HAP-1 (cell line): ENCODE measurements around the gene NKAP.
"Not testable (repeated sequence)": the region's sequence is repeated elsewhere in the genome, so short reads cannot be mapped to it uniquely, and the experiment has no call there.

Source experiments
- DNase-seq, 2 experiments: peaks; one replicate each; pipeline ENCODE4 v3.0.0-alpha.2; 2016 to 2020; ENCODE audit warnings: low spot score in 2 of 2
- H3K27me3 ChIP-seq: fragments of 250-450 bp; sonication (Bioruptor Pico); 2 replicates; pipeline ENCODE4 v1.5.1; 2020; ENCODE audit warnings: low read depth, mild to moderate bottlenecking, moderate library complexity
- H3K36me3 ChIP-seq: fragments of 250-450 bp; sonication (Bioruptor Pico); replicated peaks from 2 replicates; pipeline ENCODE4 v1.5.1; 2020; ENCODE audit warnings: mild to moderate bottlenecking
- H3K4me1 ChIP-seq: fragments of 250-450 bp; sonication (Bioruptor Pico); 2 replicates; pipeline ENCODE4 v1.5.1; 2020; ENCODE audit warnings: mild to moderate bottlenecking
- H3K4me3 ChIP-seq: fragments of 250-450 bp; sonication (Bioruptor Pico); 2 replicates; pipeline ENCODE4 v1.5.1; 2020; ENCODE audit warnings: mild to moderate bottlenecking, moderate library complexity
- H3K9me3 ChIP-seq: fragments of 250-450 bp; sonication (Bioruptor Pico); 2 replicates; pipeline ENCODE4 v1.5.1; 2020; ENCODE audit warnings: mild to moderate bottlenecking, moderate library complexity
- in situ Hi-C: fragments of 300-500 bp; cut with MboI; formaldehyde crosslinking; loops from 3 replicates; pipeline ENCODE4 v1.14.3; 2020; ENCODE audit warnings: low sequenced_read_pairs, inconsistent platforms, mixed read lengths

Gene NKAP

DNA sequence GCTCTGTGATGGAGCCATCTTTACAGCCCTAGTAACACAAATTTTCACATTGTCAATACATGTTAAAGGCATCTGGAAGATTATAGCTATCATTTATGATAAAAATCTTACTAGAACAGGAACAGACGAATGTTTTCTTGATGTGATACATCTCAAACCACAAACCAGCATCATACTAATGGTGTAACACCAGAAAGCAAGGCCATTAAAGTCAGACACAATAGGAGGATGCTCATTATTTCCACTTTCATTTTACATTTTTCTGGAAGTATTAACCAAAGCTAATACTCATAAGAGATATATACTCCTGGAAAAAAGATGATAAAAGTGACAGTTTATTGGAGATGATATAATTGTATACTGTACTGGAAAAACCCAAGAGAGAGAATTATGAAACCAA, 42.6 kb downstream of the NKAP start:
- no peak overlapping the region for H3K4me3 ChIP-seq
- H3K9me3 ChIP-seq: no peaks in the 10 kb centered on the region
- DNase-seq: no peak
- no peaks in the 10 kb centered on the region for H3K4me1 ChIP-seq
- no peaks in the 10 kb centered on the region for H3K27me3 ChIP-seq
- no peaks in the 10 kb centered on the region for H3K36me3 ChIP-seq
- in situ Hi-C loops: no loop called here

DNA sequence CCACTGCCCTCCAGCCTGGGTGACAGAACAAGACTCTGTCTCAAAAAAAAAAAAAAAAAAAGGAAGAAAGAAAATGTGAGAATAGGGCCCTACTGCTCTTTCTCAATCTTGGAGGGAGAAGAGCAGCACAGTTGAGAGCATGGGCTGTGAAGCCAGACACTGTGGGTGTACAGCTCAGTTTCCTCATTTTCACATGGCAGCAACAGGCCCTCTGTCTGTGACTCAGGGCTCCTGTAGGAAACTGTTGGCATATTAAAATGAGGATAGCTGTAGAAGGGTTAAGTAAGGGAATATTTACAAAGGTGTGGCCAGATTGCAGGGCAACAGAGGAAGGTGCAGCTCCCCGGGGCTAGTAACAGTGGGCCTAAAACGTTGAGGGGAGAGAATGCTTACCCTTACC, 44.4 kb downstream of the NKAP start:
- Histone ChIP-seq H3K36me3 (no peaks in the 10 kb centered on the region), H3K9me3 (no peaks in the 10 kb centered on the region), H3K4me1 (peaks cover 5% of the 10 kb centered on the region), H3K27me3 (no peaks in the 10 kb centered on the region), H3K4me3 (no peak overlapping the region)
- DNase-seq: no peak
- in situ Hi-C loops: no loop called here

DNA sequence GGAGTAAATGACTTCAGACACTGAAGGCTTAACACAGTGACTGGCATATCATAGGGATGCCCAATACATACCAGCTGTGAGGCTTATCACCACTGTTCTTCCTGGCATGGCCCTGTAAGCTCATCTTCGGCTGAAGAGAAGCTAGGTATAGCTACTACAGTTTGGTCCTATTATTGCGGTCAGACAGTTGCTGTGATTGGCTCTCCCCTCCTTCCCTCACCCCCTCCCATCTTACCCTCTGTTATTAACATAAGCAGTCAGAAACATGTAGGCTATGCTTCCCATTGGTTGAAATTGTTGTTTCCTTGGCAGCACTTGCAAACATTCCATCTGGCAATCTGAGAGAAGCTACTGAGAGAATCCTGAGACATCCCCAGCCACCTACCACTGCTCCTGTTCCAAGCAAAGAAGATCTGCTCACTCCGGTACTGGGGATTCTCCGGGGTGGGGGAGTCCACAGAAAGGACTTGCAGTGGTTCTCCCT, 47.7 kb downstream of the NKAP start, which contains the start of gene AKAP14:
Gene AKAP14, plus strand, starts transcription at position 51 of the 484 bp plus-strand sequence. CDS start 7,331 bp downstream, outside the sequence.
- Histone ChIP-seq H3K27me3 (no peaks in the 10 kb centered on the region), H3K4me1 (peaks cover 19% of the 10 kb centered on the region), H3K4me3 (no peak within 1 kb of the TSS), H3K36me3 (no peaks in the 10 kb centered on the region), H3K9me3 (no peaks in the 10 kb centered on the region)
- in situ Hi-C loops: no loop called here
- peak; percentile 14 to 23 for DNase-seq

DNA sequence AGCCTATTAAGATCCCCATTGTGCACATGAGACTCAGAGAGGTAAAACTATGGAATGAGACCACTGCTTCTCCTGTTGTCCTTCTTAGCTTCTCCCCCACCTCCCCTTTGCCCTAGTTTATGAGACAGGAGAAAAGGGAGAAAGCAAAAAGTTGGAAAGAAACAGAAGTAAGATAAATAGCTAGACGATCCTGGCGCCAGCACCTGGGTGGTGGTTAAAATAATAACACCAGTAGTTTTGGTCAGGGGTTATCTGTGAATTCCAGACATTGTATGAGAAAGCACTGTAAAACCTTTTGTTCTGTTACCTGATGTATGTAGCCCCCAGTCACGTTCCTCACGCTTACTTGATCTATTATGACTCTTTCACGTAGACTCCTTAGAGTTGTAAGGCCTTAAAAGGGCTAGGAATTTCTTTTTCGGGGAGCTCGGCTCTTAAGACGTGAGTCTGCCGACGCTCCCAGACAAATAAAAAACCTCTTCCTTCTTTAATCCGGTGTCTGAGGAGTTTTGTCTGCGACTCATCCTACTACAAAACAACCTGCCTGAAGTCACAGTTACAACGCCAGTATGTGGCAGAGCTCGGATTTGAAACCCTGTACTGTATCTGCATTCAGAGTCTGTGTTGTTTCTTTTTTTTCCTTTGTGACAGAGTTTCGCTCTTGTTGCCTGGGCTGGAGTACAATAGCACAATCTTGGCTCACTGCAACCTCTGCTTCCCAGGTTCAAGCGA, 51.4 kb downstream of the NKAP start:
- H3K27me3 ChIP-seq, H3K4me3 ChIP-seq, H3K36me3 ChIP-seq, DNase-seq, H3K9me3 ChIP-seq, in situ Hi-C loops: not testable (repeated sequence)
- peaks cover 22% of the 10 kb centered on the region for H3K4me1 ChIP-seq

DNA sequence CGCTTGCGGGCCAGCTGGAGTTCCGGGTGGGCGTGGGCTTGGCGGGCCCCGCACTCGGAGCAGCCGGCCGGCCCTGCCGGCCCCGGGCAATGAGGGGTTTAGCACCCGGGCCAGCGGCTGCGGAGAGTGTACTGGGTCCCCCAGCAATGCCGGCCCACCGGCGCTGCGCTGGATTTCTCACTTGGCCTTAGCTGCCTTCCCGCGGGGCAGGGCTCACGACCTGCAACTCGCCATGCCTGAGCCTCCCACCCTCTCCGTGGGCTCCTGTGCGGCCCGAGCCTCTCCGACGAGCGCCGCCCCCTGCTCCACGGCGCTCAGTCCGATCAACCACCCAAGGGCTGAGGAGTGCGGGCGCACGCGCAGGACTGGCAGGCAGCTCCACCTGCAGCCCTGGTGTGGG, 52.9 kb downstream of the NKAP start:
- H3K36me3 ChIP-seq, H3K4me3 ChIP-seq, H3K9me3 ChIP-seq, H3K27me3 ChIP-seq, in situ Hi-C loops, DNase-seq: not testable (repeated sequence)
- peaks cover 22% of the 10 kb centered on the region for H3K4me1 ChIP-seq

DNA sequence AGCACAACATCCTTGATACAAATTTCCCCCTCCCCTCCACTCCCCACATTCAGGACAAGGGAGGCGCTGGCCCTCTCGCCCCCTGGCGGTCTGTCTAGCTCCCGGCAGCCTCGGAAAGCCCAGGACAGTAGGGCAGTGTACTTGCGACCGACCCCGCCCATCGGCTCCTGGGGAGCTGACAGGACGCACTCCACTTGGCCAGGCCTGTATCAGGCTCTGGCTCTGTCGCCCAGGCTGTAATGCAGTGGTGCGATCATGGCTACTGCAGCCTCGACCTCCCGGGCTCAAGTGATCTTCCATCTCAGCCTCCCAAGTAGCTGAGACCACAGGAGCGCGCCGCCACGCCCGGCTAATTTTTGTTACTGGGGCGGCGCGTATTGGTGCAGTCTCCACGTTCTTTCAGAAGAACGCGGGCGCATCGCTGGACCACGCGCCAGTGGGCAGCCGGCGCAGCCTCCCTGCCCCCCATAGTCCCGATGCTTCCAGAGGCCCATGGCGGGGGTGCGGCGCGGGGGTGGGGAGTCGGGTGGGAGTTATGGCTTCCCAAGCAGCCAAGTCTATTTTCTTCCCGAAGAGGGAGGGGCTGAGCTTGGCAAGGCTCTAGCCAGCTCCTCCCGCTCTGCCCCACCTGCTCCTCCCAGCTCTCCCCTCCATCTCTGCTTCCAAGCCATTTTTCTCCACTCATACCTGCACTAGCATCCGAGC, 55.7 kb downstream of the NKAP start:
- Histone ChIP-seq H3K27me3 (no peaks in the 10 kb centered on the region), H3K36me3 (no peaks in the 10 kb centered on the region), H3K9me3 (no peaks in the 10 kb centered on the region), H3K4me1 (peaks cover 10% of the 10 kb centered on the region), H3K4me3 (no peak overlapping the region)
- in situ Hi-C loops: no loop called here
- DNase-seq: peak; percentile 60 to 91

DNA sequence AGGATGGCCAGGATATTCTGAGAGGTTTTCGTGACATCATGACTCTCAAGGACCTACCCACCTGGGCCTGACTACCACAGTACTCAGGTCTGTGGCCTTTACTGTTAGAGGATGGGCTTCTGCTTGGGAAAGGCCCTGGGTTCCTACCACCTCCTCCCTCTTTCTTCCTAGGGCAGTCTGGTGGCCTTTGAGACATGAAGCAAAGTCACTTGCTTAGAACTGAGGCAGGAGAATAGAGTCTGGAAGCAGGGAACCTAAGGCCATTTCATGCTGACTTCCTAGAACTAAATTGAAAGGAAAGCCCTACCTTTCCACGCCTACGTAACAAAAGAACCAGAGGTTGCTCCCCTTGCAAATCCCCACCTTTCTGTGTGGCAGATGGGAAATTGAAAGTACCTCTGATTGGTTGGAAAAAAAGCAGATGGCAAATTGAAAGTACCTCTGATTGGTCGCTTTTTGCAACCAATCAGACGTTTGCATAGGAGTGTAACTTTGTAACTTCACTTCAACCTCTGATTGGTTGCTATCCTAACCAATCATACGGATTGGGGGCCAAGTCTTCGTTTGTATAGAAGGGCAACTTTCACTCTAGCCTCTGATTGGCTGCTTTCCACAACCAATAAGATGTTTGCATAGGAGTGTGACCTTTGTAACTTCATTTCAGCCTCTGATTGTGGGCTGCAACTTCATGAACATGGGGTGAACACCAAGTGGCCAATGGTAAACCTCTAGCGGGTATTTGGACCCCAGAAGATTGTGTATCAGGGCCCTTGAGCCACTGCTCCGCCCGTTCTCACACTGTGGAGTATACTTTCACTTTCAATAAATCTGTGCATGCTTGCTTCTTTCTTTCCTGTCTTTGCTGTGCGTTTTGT, 57.8 kb downstream of the NKAP start:
- Histone ChIP-seq H3K4me3 (no peak overlapping the region), H3K9me3 (no peaks in the 10 kb centered on the region), H3K36me3 (no peaks in the 10 kb centered on the region), H3K4me1 (peaks cover 3% of the 10 kb centered on the region; the same call in 1 of the 2 replicates), H3K27me3 (no peaks in the 10 kb centered on the region)
- DNase-seq: no peak
- in situ Hi-C loops: no loop called here

DNA sequence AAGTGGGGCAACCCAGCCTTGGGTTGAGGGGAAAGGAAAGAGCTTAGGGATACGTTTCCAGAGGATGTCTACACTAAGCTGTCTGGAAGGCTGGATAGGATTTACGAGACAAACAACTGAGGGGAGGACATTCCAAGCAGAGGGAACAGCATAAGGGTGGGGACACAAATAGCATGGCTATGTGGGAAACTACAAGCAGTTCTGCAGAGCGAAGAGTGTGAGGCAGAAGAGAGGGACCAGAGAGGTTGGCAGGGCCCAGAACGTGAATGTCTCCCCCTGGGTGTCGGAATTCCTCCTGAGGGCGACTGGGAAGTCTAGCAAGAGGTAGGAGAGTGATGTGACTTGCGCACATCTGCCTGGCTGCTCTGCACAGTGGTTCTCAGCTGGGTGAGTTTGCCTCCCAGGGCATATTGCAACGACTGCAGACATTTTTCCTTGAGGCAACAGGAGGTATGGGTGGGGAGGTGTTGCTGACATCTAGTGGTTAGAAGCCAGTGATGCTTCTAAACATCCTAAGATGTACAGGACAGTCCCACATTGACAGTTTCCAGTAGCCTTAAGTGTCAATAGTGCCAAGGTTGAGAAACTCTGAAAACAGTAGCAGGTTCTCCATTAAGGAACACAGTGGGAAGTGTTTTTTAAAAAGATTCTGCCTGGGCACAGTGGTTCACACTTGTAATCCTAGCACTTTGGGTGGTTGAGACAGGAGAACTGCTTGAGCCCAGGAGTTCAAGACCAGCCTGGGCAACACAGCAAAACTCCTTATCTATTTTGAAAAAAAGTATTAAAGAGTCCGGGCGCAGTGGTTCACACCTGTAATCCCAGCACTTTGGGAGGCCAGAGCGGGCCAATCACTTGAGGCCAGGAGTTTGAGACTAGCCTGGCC, 62.8 kb downstream of the NKAP start:
- no peaks in the 10 kb centered on the region for H3K9me3 ChIP-seq
- in situ Hi-C loops: no loop called here
- H3K4me3 ChIP-seq: no peak overlapping the region
- no peaks in the 10 kb centered on the region for H3K4me1 ChIP-seq
- peaks cover 22% of the 10 kb centered on the region for H3K36me3 ChIP-seq
- DNase-seq: peak; percentile 64 to 76
- no peaks in the 10 kb centered on the region for H3K27me3 ChIP-seq

DNA sequence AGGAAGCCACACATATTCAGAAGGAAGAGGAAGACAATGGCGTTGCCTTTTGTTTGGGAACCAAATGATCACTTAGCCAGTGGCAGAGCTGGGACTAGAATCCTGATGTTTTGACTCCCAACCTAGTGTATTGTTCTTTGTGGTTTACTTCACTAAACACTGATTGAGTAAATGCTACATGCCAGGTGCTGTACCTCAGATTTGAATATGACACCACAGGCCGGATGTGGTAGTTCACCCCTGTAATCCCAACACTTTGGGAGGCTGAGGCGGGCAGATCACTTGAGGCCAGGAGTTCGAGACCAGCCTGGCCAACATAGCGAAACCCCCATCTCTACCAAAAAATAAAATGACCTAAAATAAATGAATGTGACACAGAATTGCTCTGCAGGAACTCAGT, 63.5 kb downstream of the NKAP start:
- in situ Hi-C loops: no loop called here
- no peak for DNase-seq

DNA sequence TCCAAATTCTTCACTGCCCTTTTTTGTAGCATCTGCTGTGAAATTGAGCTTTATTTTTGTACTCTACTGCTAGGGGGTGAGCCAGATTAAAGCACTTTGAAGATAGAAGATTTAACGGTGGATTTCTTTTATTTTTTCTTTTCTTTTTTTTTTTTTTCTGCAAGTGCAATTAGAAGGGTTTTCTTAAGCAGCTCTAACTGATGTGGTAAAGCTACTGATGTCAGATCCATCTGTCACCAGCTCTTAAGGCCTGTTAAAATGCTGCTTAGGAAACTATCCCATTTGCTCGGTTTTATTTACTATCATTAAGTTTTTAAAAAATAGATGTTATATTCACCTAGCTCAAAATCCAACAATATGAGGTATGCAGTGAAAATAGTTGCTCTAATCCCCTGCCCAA, 64.8 kb downstream of the NKAP start:
- Histone ChIP-seq H3K9me3 (no peaks in the 10 kb centered on the region), H3K36me3 (peaks cover 28% of the 10 kb centered on the region), H3K27me3 (no peaks in the 10 kb centered on the region), H3K4me3 (no peak overlapping the region), H3K4me1 (no peaks in the 10 kb centered on the region)
- DNase-seq: no peak
- in situ Hi-C loops: no loop called here

More for the DNA sequence above, 63.5 kb downstream of the NKAP start:
- Histone ChIP-seq H3K4me3 (no peak overlapping the region), H3K9me3 (no peaks in the 10 kb centered on the region), H3K4me1 (no peaks in the 10 kb centered on the region), H3K36me3 (peaks cover 23% of the 10 kb centered on the region), H3K27me3 (no peaks in the 10 kb centered on the region)

DNA sequence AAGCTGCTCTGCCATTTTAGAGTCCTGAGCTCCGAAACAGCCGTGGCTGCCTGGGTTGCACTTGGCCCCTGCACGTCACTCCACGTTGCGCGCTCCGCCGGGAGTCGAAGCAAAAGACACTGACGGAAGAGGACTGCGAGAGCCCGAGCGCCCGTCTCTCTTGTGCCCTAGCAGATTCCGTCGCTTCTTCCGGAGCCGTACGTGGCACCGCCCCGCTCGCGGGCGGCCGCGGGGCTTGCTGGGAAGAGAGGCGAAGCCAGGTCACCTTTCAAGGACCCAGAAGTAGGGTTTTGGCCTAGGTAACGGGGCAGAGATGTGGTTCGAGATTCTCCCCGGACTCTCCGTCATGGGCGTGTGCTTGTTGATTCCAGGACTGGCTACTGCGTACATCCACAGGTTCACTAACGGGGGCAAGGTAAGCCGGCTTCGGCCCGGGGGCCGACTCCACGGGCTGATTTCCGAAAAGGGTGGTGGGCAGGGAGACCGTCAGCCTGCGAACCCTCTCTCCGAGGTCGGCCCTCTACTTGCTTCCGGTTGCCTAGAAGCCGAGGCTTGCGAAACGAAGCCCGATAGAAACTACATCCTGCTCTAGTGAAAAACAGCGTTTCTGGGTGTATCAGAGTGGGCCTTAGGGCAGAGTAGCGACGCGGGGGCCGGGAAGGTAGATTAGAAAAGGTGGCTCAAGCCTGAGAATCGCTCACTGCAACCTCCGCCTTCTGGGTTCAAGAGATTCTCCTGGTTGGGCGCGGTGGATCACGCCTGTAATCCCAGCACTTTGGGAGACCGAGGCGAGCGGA, 71.8 kb downstream of the NKAP start, which contains the start of the genes NDUFA1 and RNF113A:
Gene NDUFA1, plus strand, starts transcription at position 234 of the 797 bp plus-strand sequence. Its CDS starts 80 bp downstream, at position 314.
Gene RNF113A, minus strand, starts transcription at position 135 of the 797 bp plus-strand sequence. Its CDS starts 120 bp downstream, at position 15.
- no peaks in the 10 kb centered on the region for H3K27me3 ChIP-seq
- DNase-seq: peak; percentile 93
- H3K36me3 ChIP-seq: peaks cover 15% of the 10 kb centered on the region
- H3K4me3 ChIP-seq: peak within 1 kb of the TSS; percentile 61
- no peaks in the 10 kb centered on the region for H3K9me3 ChIP-seq
- peaks cover 11% of the 10 kb centered on the region for H3K4me1 ChIP-seq
- in situ Hi-C loops: loop anchor here (5.0 kb wide), 1 partner anchor 79 kb away; the partner anchor contains the start of gene RPL39

DNA sequence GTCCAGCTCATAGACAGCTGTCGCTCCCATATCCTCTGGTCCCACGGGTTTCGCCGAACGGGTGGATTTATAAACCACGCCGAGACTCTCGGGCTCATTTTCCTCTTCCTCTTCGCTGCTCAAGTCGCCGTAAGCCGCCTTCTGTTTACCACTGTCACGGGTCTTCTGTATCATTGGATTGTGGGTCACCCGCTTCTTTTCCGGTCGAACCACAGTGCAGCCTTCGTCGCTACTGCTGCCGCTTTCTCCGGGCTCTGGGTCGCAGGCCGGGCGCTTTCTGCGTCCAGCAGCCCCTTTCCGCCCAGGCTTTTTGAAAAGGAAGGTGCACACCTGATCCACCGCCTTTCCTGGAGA, 72.3 kb downstream of the NKAP start:
- Histone ChIP-seq H3K4me1 (peaks cover 12% of the 10 kb centered on the region), H3K36me3 (peaks cover 10% of the 10 kb centered on the region), H3K27me3 (no peaks in the 10 kb centered on the region), H3K9me3 (no peaks in the 10 kb centered on the region), H3K4me3 (peak overlapping the region; percentile 61)
- in situ Hi-C loops: loop anchor here (5.0 kb wide), 1 partner anchor 79 kb away; the partner anchor contains the start of gene RPL39
- DNase-seq: no peak
